Renal pelvis (tissue), 4 donors: ENCODE measurements around the gene ARRB1. TPM values are rescaled to one million over a fixed set of nuclear protein-coding genes. Genes with fewer than 3 reads are reported as not detected.
A peak's percentile ranks its signal among the peaks of the same experiment; 100 is the strongest.

Experiments used
- DNase-seq: peaks from one replicate; pipeline ENCODE4 v3.0.0-alpha.2; 2013
- polyA plus RNA-seq, 3 donors: library from polyadenylated mRNA; unstranded; fragments of 120-200 nt; gene quantifications; one replicate each; pipeline ENCODE4 v1.2.1, GENCODE V29; 2013; ENCODE audit not compliant: insufficient read length in 3 of 3

ARRB1 gene
- polyA plus RNA-seq, 3 donors: 22.7 to 27.8 (median 24.7) TPM

DNA sequence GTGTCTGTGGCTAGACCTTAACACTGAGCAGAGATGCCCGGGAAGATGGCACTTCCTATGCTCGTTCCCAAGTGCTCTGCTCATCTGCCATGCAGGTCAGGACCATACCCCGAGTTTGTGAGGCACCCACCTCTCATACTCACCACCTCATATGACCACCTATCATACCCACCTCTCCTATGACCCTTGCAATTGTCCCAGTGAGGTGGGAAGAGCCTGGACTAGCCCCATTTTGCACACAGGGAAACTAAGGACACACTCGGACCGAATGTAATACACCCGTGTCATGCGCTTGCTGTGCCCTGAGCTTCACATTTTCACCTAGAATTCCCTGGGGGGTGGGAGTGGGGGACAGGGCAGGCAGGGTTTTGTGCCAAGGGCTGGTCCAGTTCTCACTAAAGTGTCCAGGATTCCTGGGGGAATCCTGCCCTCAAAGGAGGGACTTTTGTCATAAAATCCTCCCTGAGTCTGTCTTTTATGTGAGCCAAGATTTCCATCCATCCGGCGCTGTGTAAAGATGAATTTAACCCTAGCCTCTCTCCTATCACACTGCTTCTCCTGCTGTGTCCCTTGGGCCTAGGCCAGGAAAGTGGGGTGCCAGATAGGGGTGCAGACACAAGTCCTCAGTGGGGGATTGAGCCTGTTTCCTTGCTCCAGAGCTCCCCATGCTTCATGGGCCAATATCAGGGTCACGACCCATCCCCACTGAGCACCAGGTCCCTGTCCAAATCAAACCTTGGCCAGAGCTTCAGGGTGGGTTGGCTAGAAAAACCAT is 90.9 kb downstream of the ARRB1 start:
- DNase-seq: no peak

DNA sequence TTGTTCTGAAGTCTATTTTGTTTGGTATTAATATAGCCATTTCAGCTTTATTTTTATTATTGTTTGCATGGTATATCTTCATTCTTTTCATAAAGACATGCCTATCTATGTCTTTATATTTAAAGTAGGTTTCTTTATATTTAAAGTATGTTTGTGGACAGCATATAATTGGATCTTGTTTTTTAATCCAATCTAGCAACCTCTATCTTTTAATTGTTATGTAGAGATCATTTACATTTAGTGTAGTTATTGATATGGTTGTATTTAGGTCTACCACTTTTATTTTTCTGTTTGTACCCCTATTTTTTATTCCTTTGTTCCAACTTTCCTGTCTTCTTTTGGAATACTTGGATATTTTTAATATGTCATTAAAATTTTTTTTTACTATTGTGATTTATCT is 97.1 kb downstream of the ARRB1 start:
- no peak for DNase-seq

DNA sequence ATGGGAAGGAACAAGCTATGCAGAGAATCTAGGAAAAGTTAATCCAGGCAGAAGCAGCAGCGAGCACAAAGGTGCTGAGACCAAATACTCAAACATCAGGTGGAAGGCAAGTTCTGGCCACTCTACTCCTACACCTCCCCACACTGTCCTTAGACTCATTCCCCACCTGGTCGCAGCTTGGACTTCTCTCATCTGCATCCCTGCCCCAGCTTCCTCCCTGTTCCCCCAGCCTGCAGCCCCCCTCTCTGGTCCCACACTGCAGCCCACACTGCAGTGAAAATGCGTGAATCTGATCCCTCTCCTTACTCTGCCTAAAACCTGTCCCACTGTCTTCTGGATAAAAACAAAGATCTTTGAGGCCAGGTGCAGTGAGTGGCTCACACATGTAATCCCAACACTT is 101.8 kb downstream of the ARRB1 start:
- DNase-seq: no peak

DNA sequence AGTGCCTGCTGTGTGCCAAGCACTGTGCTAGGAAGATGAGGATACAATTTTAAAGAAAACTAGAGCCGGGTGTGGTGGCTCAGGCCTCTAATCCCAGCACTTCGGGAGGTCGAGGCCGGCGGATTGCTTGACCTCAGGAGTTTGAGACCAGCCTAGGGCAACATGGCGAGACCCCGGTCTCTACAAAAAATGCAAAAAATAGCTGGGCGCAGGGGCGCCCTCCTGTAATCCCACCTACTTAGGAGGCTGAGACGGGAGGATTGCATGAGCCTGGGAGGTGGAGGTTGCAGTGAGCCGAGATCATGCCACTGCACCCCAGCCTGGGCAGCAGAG is 102.6 kb downstream of the ARRB1 start:
- no peak for DNase-seq

DNA sequence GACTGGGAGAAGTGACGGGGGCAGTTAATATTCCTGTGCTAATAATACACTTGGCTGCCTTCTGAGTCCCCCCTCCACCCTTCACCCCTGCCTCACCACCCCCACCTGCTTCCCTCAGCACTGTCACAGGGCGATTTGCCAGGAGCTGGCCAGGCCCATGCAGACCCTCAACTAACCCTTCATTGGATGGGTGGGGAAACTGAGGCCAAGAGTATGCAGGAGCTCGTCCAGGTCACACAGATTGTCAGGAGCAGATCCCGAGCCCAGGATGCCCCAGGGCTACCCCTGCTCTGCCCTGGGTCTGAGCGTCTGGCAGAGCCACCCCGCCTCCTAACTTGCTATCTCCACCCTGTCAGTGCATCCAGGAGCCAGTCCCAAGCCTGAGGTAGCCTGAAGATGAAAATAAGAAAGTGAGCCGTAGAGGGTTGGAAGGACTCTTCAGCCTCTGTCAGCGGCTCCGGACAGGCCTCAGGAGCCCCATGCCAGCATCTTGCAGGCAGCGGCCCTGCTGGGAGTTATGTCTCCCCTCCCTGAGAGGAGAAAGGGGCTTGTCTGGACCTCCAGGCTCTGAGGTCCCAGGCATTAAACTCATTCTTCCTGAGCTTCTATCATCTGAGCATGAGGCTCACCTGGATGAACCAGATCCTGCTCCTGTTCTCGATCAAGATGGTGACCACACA is 104.7 kb downstream of the ARRB1 start:
- no peak for DNase-seq

DNA sequence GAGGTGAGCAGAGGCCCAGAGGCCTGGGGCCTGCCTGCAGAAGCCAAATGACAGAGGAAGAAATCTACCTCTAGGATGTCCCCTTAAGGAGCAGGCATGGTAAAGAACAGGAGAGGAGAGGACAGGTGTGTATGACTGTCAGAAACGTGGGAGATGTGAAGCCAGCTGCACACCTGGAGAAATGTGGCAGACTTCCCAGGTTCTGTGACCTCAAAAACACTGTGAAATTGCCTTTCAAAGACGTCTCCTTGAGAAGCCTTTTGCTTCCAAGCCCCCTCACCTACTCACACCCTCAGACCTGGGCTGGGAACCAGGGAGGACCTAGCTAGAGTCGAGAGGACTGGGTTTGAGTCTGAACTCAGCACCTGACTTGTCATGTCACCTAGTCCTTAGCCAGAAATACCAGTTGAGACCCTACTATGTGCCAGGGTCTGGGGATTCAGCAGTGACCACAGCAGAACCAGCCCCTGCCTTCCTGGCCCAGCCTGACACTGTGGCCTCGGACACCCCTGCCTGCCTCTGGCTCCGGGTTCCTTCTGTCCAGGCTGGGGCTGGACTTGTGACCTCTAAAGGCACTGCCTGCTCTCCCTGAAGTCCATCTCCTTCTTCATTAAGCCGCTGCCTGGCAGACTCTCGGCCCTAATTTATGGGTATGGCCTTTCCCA is 105.3 kb downstream of the ARRB1 start:
- DNase-seq: no peak

DNA sequence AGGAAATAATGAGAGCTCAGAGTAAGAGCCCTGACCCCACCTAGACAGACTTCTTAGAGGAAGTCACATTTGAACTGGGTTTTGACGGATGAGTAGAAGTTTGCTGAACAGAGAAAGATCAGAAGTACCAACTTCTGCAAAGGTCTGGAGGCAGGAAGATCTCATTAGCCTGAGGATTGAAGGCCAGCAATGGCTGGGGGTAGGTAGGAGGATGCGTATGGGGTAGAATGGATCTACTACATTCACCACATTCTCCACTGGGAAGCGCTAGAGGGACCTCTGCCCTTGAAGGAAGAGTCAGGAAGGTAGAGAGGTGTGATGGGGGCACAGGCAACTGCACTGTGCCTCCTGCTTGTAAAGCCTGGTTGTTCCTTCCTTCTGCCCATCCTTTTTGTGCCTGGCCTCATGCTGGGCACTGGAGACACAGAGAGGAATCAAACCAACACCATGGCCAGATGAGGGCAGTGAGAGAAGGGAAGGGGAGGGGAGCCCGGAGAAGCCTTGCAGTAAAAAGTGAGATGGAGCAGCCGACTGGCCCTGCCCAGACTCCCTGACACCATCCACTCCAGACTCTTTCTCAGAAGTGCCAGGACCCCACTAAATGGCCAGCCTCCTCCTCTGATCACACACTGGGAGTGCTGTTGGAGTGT is 106.0 kb downstream of the ARRB1 start:
- no peak for DNase-seq

DNA sequence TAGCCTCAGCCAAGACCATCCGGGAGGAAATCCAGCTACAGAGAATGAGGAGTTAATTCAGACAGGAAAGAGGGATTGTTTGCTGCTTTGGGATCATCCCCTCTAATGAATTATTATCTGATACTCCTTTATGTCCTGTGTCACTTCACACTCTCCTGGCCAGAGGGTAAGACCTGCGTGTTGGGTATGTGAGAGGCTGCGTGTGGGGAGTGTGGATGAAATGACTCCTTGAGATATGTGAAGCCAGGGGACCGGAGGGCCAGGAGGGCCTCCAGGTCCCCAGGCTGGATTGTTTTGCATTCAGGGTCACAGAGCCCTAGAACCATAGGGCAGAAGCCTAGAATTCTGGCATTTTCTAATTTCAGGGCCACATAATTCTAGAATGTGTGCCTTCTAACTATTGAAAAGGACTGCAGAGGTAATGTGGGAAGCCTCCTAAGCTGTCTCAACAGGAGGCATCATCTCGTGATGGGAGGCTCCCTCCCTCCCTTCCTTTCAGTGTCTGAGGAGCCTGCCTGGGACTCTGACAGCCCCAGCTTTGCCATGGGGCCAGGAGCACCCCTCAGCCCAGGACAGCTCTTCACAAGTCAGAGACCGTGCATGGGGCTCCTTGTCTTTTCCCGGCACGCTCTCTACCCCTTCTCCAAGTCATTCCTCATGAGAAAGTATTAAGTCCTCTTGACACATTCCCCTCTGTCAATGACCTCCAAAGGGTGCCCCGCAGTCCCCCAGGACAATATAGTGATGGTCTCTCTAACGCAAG is 107.2 kb downstream of the ARRB1 start:
- no peak for DNase-seq

DNA sequence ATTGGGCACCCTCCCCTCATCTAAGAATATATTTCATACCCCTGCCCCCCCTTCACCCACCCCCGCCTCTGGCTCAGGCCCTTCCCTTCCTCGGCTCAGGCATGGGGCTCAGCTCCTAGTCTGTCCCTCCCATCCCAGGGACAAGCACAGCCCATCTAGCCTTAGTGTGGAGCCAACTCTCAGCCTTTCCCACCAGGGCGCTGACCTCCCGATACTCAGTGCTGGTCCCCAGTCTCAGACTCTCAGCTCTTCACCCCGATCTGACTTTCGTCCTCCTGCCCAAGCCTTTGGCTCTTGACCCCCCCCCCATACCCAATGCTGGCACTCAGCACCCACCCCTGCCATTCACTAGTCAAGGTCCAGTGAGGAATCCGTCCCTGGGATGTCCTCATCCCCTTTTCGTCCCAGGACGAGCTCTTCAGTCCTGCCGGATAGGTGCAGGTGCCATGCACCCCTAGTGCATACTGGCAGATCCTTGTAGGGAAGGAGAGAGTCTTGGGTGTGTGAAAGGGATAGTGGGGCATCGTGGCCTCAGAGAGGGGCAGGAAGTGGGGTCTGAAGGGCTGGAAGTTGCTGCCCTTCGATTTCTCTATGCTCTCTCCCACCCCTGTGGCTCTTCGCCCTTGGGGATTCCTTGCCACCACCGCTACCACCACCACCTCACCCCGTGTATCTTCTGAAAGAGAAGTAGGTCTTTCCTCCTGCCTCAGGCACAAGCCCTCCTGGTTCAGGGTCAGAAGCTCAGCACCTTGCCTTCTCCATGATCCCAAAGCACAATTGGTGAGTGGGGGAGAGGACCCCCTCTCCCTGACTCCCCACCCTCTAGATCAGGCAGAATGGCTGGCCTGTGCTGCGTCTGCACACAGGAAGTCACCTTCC is 108.5 kb downstream of the ARRB1 start:
- no peak for DNase-seq

DNA sequence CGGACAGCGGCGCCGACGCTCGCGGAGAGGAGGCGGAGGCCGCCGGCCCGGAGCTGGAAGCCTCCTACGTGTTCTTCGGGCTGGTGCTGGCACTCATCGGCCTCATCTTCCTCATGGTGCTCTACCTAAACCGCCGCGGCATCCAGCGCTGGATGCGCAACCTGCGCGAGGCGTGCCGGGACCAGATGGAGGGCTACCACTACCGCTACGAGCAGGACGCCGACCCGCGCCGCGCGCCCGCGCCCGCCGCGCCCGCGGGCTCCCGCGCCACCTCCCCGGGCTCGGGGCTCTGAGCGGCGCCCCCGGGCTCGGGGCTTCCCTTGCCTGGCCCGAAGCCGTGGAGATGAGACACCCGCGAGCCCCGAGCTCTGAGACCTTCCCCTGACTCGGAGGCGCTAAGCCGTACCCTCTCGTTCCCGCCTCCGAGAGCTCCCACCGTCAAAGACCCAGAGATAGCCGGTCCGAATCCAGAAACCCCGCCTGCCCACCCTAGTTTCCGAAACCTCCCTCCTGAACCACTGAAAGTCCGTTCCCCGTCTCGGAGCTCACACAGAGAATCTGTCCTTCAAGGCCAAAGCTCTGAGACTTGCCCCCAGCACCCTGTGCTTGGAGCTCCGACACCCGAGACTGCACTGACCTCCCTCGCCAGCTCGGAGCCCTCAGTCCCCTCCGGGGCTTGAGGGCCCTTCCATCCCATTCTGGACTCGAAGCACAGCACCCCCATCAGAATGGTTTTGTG is 109.4 kb downstream of the ARRB1 start:
- no peak for DNase-seq

DNA sequence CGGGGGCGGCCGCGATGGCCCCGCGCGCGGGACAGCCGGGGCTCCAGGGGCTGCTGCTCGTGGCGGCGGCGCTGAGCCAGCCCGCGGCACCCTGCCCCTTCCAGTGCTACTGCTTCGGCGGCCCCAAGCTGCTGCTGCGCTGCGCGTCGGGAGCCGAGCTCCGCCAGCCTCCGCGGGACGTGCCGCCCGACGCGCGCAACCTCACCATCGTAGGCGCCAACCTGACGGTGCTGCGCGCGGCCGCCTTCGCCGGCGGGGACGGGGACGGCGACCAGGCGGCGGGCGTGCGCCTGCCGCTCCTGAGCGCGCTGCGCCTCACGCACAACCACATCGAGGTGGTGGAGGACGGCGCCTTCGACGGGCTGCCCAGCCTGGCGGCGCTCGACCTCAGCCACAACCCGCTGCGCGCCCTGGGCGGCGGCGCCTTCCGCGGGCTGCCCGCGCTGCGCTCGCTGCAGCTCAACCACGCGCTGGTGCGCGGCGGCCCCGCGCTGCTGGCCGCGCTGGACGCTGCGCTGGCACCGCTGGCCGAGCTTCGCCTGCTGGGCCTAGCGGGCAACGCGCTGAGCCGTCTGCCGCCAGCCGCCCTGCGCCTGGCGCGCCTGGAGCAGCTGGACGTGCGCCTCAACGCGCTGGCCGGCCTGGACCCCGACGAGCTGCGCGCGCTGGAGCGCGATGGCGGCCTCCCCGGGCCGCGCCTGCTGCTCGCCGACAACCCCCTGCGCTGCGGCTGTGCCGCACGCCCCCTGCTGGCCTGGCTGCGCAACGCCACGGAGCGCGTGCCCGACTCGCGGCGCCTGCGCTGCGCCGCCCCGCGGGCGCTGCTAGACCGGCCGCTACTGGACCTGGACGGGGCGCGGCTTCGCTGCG is 110.2 kb downstream of the ARRB1 start:
- peak; percentile 83 for DNase-seq

DNA sequence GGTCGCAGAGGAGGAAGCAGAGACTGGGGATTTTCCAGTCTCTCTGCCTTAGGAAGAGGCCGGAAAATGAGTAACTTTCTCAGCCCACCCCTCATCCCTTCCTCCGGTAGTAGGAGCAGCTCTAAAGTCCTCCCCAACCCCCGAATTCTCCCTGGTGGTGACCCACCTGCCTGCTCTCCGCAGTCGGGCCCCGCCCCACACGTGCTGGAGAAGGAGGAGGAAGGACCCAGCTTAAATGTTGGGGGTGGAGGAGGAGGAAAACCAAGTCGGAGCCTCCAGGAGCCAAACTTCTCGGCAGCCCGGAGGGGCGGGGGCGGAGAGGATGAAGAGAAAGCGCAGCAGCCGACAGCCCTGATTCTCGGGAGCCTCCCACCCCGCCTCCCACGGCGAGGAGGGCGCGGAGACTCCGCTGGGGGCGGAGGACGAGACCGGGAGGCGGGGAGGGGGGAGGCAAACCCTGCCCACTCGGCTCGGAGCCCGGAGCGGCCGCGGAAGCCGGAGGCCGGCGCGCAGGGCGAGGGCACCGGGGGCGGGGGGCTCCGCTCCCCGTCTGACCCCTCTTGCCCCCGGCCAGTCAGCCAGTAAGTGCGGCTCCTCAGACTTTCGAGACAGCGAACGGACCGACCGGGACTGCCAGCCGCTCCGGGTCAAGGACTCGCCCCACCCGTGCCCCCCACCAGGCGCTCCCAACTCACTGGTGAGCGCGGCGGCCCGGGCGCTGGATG is 111.0 kb downstream of the ARRB1 start, which contains the start of gene TPBGL:
Gene TPBGL, plus strand, starts transcription at position 464 of the 725 bp plus-strand sequence. CDS start 276 bp downstream, outside the sequence.
- DNase-seq: no peak

DNA sequence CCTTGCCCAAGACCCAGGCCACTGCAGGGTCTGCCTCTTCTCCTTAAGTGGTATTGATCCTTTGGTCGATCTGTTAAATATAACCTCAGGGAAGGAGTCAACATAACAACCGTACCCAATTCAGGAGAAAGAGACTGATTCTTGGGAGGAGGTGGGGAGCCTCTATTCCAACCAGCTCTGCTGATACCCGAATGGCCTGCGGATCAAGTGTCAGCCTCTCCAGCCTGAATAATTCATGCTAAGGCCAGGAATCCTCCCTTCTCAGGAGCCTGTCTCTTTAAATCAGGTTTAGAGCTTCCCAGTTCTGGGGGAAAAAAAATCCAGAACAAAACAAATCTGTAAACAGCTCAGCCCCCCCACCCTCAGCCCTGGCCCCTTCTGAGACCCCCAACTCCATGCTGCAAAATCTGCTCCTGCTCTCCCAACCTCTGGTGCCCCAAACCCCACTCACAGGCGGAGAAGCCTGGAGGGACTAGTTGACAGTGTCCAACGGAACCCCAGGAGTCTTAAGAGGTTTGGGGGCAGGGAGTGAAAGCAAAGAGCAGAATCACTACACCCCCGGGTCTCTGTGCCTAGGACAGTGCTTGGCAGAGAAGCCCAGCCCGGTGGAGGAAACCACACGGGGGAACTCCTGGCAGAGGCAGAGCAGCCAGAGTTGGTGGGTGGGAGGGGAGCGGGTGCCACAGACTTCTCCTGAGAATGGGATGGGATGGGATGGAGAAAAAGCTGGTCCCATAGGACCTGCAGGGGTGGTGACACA is 111.8 kb downstream of the ARRB1 start:
- DNase-seq: no peak

DNA sequence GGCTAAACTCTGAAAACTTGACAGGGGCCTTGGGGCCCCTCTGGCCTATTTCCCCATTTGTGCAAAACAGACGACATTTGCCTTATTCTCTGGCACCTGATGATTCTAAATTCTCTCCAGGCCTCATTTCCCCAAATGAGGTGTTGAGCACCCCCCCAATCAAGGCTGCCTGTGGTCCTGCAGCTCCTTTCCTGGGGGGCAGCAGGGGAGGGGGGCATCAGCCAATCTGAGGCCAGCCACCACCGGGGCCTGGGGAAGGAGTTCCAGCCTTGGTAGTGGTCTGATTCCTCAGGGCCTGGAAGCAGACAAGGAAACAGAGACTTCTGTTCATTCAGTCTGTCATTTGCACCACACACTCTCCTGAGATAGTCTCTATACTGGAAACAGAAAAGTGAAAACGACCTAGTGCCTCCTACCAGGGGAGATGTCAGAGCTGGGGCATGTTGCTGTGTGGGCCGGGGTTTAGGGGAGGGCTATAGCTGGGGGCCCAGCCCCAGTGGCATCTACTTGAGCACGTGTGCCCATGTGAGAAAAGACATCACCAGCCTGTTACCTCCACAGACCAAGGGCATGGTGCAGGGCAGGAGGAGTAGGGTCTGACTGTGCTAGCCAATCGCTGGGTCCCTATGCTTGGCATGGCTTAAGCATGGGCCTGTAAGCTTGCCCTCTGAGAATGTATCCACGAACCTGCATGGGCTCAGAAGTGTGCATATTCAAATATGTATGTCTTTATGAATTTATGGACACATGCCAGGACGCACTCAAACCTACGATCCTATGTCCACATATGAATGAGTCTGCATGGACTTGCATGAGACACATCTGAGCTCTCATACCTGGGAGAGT is 112.6 kb downstream of the ARRB1 start:
- no peak for DNase-seq

DNA sequence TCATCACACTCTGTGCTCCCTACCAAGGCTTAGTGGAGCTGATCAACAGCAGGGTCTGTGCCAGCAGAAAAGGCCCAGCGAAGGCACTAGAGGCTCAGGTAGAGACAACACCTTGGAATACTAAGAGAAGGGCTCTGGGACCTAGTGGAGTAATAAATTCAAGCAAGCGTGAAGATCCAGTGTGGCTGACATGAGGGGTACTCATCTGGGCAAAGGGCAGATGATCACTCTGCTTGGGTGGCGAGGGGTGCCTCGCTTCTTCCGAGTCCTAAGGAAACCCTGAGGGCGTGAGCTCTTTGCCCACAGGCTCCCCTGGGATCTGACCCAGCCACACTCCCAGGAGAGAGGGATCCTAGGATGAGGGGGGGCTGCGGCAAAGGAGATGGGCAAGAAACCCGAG is 114.4 kb downstream of the ARRB1 start:
- no peak for DNase-seq

DNA sequence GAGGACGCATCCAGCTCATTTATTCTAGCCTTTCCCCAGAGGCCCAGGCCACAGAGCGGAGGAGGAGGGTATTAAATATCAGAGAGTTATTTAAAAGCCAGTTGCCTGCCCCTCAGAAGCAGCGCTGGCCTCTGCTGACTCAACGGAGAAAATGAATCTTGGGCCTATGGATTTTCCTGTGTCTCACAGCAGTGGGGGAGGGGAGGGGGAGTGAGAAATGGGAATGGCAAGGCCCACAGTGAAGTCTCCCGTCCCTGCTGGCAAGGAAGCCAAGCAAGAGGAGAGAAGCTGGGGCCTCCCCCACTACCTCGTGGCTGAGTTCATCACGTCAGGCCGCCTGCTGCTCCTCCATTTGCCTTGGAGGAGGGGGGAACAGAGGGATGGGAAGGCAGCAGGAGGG is 115.4 kb downstream of the ARRB1 start:
- no peak for DNase-seq
